Uterus (tissue), 4 donors: Measurements from ENCODE around the gene LRRC53. TPM values are rescaled to one million over a fixed set of nuclear protein-coding genes. Genes with fewer than 3 reads are reported as not detected.

Experiments used
- DNase-seq, 2 donors: peaks; one replicate each; pipeline ENCODE4 v3.0.0-alpha.2; 2019 to 2020
- H3K27ac ChIP-seq, 2 donors: fragments of 200-600 bp; sonication (generic); 1 replicate in 1 of 2; 2 replicates in 1 of 2; pipeline ENCODE4 v1.5.1; 2016 to 2018
- H3K27me3 ChIP-seq, 2 donors: fragments of 200-600 bp; sonication (generic); one replicate each; pipeline ENCODE4 v1.5.1; 2018 to 2019; ENCODE audit warnings: control low read depth in 1 of 2
- H3K36me3 ChIP-seq, 2 donors: fragments of 200-600 bp; sonication (generic); one replicate each; pipeline ENCODE4 v1.5.1; 2019; ENCODE audit warnings: control low read depth in 1 of 2
- H3K4me1 ChIP-seq, 2 donors: fragments of 200-600 bp; sonication (generic); one replicate each; pipeline ENCODE4 v1.5.1; 2018 to 2019; ENCODE audit warnings: control low read depth in 1 of 2
- H3K4me3 ChIP-seq, 2 donors: fragments of 200-600 bp; sonication (generic); 1 replicate in 1 of 2; 2 replicates in 1 of 2; pipeline ENCODE4 v1.5.1; 2018 to 2019; ENCODE audit warnings: mild to moderate bottlenecking in 1 of 2
- H3K9me3 ChIP-seq, 2 donors: fragments of 200-600 bp; sonication (generic); one replicate each; pipeline ENCODE4 v1.5.1; 2019; ENCODE audit warnings: control low read depth in 1 of 2
- POLR2A ChIP-seq, 2 donors: fragments of 450-650 bp; IDR thresholded peaks; one replicate each; pipeline ENCODE4 v1.6.1; 2016; ENCODE audit warnings: antibody characterized with exemption in 2 of 2, mild to moderate bottlenecking in 1 of 2, moderate library complexity in 1 of 2
- intact Hi-C: fragments of 100-400 bp; cut with DNase I; formaldehyde crosslinking; loops from one replicate; pipeline ENCODE4 v1.15.1; 2023; ENCODE audit warnings: low total_unique reads
- total RNA-seq, 4 donors: library from RNA; depleted of rRNA in 3 of 4; stranded (reverse); fragments of >200 nt in 3 of 4; gene quantifications; one replicate each; pipeline versions ENCODE4 v1.1.0 to v1.2.4, GENCODE V29; 2014 to 2023
- TF ChIP-seq, protein P1 (sequence below), 4 experiments: fragments of 200-600 bp in 2 of 4; fragments of 450-650 bp in 2 of 4; sonication (generic) in 2 of 4; IDR thresholded peaks; one replicate each; pipeline ENCODE4 v1.5.1; 2016 to 2019; ENCODE audit warnings: antibody characterized with exemption in 4 of 4, mild to moderate bottlenecking in 2 of 4, moderate library complexity in 1 of 4
- donor health status: DM: yes; HTN: yes; CAD: no.

Gene LRRC53
- total RNA-seq, 4 donors from 2014 or later = 0.21 TPM; not detected in 3

DNA sequence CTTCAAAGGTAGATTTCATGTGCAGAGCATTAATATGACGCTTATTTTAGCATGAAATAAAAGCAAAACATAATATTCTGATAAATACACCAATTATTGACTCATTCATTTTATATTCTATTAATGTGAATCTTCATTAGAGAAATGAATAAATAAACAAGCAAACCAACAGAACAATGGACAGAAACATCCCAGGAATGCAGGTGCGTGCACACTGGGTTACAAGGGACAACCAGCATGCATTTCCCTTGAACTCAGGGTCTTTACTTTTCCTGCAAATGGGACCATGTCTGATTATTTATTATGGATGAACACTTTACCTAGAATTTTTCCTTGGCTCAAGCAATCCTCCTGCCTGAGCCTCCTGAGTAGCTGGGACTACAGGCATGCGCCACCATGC lies 13.5 kb downstream of the LRRC53 start:
- Histone ChIP-seq H3K4me3 (no peak overlapping the region), H3K36me3 (no peaks in the 10 kb centered on the region), H3K27me3 (no peaks in the 10 kb centered on the region), H3K9me3 (no peaks in the 10 kb centered on the region), H3K27ac (no peak overlapping the region), H3K4me1 (no peaks in the 10 kb centered on the region)
- TF ChIP-seq POLR2A (IDR thresholded peaks at IDR 0.05) = no peak
- TF ChIP-seq, protein P1, sequence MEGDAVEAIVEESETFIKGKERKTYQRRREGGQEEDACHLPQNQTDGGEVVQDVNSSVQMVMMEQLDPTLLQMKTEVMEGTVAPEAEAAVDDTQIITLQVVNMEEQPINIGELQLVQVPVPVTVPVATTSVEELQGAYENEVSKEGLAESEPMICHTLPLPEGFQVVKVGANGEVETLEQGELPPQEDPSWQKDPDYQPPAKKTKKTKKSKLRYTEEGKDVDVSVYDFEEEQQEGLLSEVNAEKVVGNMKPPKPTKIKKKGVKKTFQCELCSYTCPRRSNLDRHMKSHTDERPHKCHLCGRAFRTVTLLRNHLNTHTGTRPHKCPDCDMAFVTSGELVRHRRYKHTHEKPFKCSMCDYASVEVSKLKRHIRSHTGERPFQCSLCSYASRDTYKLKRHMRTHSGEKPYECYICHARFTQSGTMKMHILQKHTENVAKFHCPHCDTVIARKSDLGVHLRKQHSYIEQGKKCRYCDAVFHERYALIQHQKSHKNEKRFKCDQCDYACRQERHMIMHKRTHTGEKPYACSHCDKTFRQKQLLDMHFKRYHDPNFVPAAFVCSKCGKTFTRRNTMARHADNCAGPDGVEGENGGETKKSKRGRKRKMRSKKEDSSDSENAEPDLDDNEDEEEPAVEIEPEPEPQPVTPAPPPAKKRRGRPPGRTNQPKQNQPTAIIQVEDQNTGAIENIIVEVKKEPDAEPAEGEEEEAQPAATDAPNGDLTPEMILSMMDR (IDR thresholded peaks at IDR 0.05) = no peak
- intact Hi-C loops = no loop called here
- no peak for DNase-seq

DNA sequence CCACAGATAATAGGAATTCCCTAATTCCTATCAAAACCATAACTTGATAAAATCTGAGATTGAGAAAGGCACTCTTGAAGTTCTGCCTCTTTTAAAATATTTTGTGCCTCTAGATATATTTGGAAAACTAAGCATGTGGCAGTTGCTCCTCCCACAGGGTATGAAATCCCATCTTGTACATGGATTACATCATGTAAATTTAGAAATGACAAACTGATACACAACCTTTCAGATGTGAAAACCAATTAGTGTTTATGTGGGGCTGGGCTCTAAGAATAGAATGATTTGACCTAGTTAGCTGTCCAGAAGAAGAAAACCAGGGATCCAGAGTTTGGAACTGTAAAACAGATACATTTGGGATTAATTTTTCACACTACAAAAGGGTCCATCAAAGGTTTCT lies 15.7 kb downstream of the LRRC53 start:
- intact Hi-C loops = no loop called here
- TF ChIP-seq POLR2A (IDR thresholded peaks at IDR 0.05) = no peak
- TF ChIP-seq, protein P1 (IDR thresholded peaks at IDR 0.05) = no peak

DNA sequence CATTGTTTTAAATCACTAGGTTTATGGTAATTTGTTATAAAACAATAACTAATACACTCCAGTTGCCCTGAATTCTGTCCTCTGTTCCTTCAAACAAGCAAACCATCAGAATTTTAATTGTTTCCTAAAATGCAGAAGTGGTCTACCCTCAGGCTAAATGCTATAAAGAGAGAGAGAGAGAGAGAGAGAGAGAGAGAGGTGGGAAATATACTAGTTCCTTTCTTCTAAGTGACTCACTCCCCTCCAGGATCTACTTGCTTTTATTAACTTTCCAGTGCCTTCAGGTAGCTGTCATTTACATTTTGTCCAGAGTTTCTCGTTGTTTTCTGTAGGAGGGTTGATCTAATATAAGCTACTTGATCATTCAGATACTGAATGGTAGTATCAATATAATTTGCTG lies 26.4 kb downstream of the LRRC53 start:
- Histone ChIP-seq H3K9me3 (no peaks in the 10 kb centered on the region), H3K36me3 (no peaks in the 10 kb centered on the region), H3K27ac (no peak overlapping the region), H3K4me3 (no peak overlapping the region), H3K27me3 (no peaks in the 10 kb centered on the region), H3K4me1 (no peaks in the 10 kb centered on the region)
- intact Hi-C loops = no loop called here
- no peak for DNase-seq
- no peak for TF ChIP-seq POLR2A (IDR thresholded peaks at IDR 0.05)
- TF ChIP-seq, protein P1 (IDR thresholded peaks at IDR 0.05) = no peak

More for the DNA sequence above, 15.7 kb downstream of the LRRC53 start:
- no peaks in the 10 kb centered on the region for H3K36me3 ChIP-seq
- no peak overlapping the region for H3K4me3 ChIP-seq
- H3K27ac ChIP-seq = no peak overlapping the region
- no peaks in the 10 kb centered on the region for H3K4me1 ChIP-seq
- no peak for DNase-seq
- no peaks in the 10 kb centered on the region for H3K27me3 ChIP-seq
- H3K9me3 ChIP-seq = no peaks in the 10 kb centered on the region

DNA sequence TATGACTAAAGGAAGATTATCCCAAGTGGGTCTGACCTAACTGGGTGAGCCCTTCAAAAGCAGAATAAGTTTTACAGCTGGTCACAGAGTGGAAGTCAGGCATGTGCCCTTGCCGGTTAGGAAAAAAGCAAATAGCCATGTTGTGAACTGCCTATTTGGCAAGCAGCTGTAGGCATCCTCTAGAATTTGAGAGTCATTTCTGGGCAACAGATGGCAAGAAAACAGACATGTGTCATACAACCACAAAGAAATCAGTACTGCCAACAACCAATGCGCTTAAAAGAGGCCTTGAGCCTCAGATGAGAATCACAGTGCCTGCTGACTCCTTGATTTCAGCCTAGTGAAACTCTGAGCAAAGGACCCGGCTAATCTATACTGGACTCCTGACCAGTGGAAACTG lies 26.8 kb downstream of the LRRC53 start:
- Histone ChIP-seq H3K27me3 (no peaks in the 10 kb centered on the region), H3K9me3 (no peaks in the 10 kb centered on the region), H3K4me3 (no peak overlapping the region), H3K4me1 (no peaks in the 10 kb centered on the region), H3K27ac (no peak overlapping the region), H3K36me3 (no peaks in the 10 kb centered on the region)
- no peak for TF ChIP-seq POLR2A (IDR thresholded peaks at IDR 0.05)
- TF ChIP-seq, protein P1 (IDR thresholded peaks at IDR 0.05) = no peak
- no peak for DNase-seq
- intact Hi-C loops = no loop called here

DNA sequence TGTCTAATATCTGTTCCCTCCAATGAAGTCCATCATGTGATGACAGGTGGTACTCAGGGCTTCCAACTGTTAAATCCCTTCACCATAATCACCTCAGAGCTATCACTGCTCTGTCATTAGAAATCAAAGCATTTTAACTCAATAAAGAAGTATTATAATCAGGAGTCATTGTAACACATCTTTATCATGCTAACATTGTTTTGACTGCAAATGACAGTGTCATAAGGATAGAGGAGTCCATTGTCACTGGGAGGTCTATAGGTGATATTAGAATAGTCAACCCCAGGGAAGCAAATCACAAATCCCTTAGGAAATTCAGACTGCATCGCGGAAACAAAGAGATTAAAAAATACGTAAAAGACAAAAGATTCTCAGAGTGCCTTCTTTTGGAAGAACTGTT lies 30.8 kb downstream of the LRRC53 start:
- H3K4me3 ChIP-seq = no peak overlapping the region
- no peak for TF ChIP-seq POLR2A (IDR thresholded peaks at IDR 0.05)
- TF ChIP-seq, protein P1 (IDR thresholded peaks at IDR 0.05) = no peak
- no peak overlapping the region for H3K27ac ChIP-seq
- no peaks in the 10 kb centered on the region for H3K4me1 ChIP-seq
- H3K36me3 ChIP-seq = no peaks in the 10 kb centered on the region
- no peaks in the 10 kb centered on the region for H3K27me3 ChIP-seq
- no peaks in the 10 kb centered on the region for H3K9me3 ChIP-seq
- intact Hi-C loops = no loop called here
- DNase-seq = no peak
